HG02678 (cell line): Measurements from ENCODE around the gene ZNG1C.
"Not testable (repeated sequence)": the region's sequence is repeated elsewhere in the genome, so short reads cannot be mapped to it uniquely, and the experiment has no call there.

Experiments
- ATAC-seq: cut with Tn5 transposase; IDR thresholded peaks from one replicate; pipeline ENCODE4 v1.9.1; 2021; ENCODE audit warnings: mild to moderate bottlenecking, moderate library complexity; ENCODE audit not compliant: unreplicated experiment

ZNG1C gene

GRCh38 chr9:68241683-68242082 is at the start of gene ZNG1C:
Gene ZNG1C (plus strand): TSS chr9:68241983. CDS start chr9:68242032, 49 bp downstream.
- not testable (repeated sequence) for ATAC-seq

GRCh38 chr9:68242437-68242836 is 654 bp downstream of the ZNG1C start:
- not testable (repeated sequence) for ATAC-seq

GRCh38 chr9:68281041-68281440 is 39.3 kb downstream of the ZNG1C start:
- ATAC-seq = not testable (repeated sequence)

GRCh38 chr9:68302567-68302966 is 60.8 kb downstream of the ZNG1C start, which contains the start of gene FOXD4L3:
Gene FOXD4L3 (plus strand): TSS chr9:68302867. CDS start chr9:68302952, 85 bp downstream.
- ATAC-seq = not testable (repeated sequence)

- ATAC-seq = not testable (repeated sequence)
Measured at GRCh38 chr9:68303771-68304170, 62.0 kb downstream of the ZNG1C start.

- ATAC-seq = not testable (repeated sequence)
Measured at GRCh38 chr9:68304212-68304611, 62.4 kb downstream of the ZNG1C start.

- ATAC-seq = not testable (repeated sequence)
Measured at GRCh38 chr9:68304777-68305176, 63.0 kb downstream of the ZNG1C start.

GRCh38 chr9:68305680-68306285 is 64.0 kb downstream of the ZNG1C start:
- not testable (repeated sequence) for ATAC-seq

GRCh38 chr9:68306391-68306964 is 64.7 kb downstream of the ZNG1C start:
- not testable (repeated sequence) for ATAC-seq

- ATAC-seq = not testable (repeated sequence)
Measured at GRCh38 chr9:68307127-68307526, 65.3 kb downstream of the ZNG1C start.

GRCh38 chr9:68307654-68308053 is 65.9 kb downstream of the ZNG1C start:
- ATAC-seq = not testable (repeated sequence)

- ATAC-seq = not testable (repeated sequence)
Measured at GRCh38 chr9:68311208-68311607, 69.4 kb downstream of the ZNG1C start.

GRCh38 chr9:68318209-68318608 is 76.4 kb downstream of the ZNG1C start:
- not testable (repeated sequence) for ATAC-seq

- not testable (repeated sequence) for ATAC-seq
Measured at GRCh38 chr9:68323749-68324148, 82.0 kb downstream of the ZNG1C start.

GRCh38 chr9:68324518-68324917 is 82.7 kb downstream of the ZNG1C start:
- ATAC-seq = not testable (repeated sequence)

- not testable (repeated sequence) for ATAC-seq
Measured at GRCh38 chr9:68329106-68329505, 87.3 kb downstream of the ZNG1C start.

- ATAC-seq = not testable (repeated sequence)
Measured at GRCh38 chr9:68330531-68331173, 88.9 kb downstream of the ZNG1C start.

GRCh38 chr9:68332122-68332521 is 90.3 kb downstream of the ZNG1C start:
- ATAC-seq = not testable (repeated sequence)

- not testable (repeated sequence) for ATAC-seq
Measured at GRCh38 chr9:68335935-68336334, 94.2 kb downstream of the ZNG1C start.

- ATAC-seq = not testable (repeated sequence)
Measured at GRCh38 chr9:68336639-68337339, 95.0 kb downstream of the ZNG1C start.

- ATAC-seq = not testable (repeated sequence)
Measured at GRCh38 chr9:68338000-68338399, 96.2 kb downstream of the ZNG1C start.
